Skeletal muscle tissue (tissue), 4 donors: ENCODE measurements around the gene STAT1. TPM values are rescaled to one million over a fixed set of nuclear protein-coding genes. Genes with fewer than 3 reads are reported as not detected.

Experiments used
- H3K27ac ChIP-seq: one replicate; pipeline ENCODE4 v1.7.0; 2013; ENCODE audit warnings: mild to moderate bottlenecking, low read depth, low read length, inconsistent platforms
- H3K27me3 ChIP-seq, 3 donors: one replicate each; pipeline ENCODE4 v1.7.0; 2013; ENCODE audit warnings: low read length in 3 of 3; ENCODE audit not compliant: control insufficient read depth in 3 of 3, insufficient read depth in 3 of 3
- H3K36me3 ChIP-seq, 3 donors: one replicate each; pipeline ENCODE4 v1.7.0; 2013; ENCODE audit warnings: low read length in 3 of 3; ENCODE audit not compliant: control insufficient read depth in 3 of 3, insufficient read depth in 3 of 3
- H3K4me1 ChIP-seq, 3 donors: one replicate each; pipeline ENCODE4 v1.7.0; 2013; ENCODE audit warnings: low read length in 3 of 3, mild to moderate bottlenecking in 3 of 3; ENCODE audit not compliant: control insufficient read depth in 3 of 3, insufficient read depth in 3 of 3
- H3K4me3 ChIP-seq, 3 donors: one replicate each; pipeline ENCODE4 v1.7.0; 2013; ENCODE audit warnings: low read length in 3 of 3
- H3K9ac ChIP-seq, 3 donors: one replicate each; pipeline ENCODE4 v1.7.0; 2013; ENCODE audit warnings: low read length in 3 of 3, mild to moderate bottlenecking in 3 of 3, moderate library complexity in 2 of 3, low read depth in 1 of 3
- H3K9me3 ChIP-seq, 3 donors: one replicate each; pipeline ENCODE4 v1.7.0; 2013; ENCODE audit warnings: low read length in 3 of 3; ENCODE audit not compliant: control insufficient read depth in 3 of 3
- total RNA-seq: library from RNA; depleted of rRNA; stranded (reverse); fragments of >200 nt; gene quantifications from one replicate; pipeline ENCODE4 v1.2.3, GENCODE V29; 2014
- donor health status: Osteomylitis.

STAT1 gene
- total RNA-seq, 1 donor from 2014 or later = 30.3 TPM

DNA sequence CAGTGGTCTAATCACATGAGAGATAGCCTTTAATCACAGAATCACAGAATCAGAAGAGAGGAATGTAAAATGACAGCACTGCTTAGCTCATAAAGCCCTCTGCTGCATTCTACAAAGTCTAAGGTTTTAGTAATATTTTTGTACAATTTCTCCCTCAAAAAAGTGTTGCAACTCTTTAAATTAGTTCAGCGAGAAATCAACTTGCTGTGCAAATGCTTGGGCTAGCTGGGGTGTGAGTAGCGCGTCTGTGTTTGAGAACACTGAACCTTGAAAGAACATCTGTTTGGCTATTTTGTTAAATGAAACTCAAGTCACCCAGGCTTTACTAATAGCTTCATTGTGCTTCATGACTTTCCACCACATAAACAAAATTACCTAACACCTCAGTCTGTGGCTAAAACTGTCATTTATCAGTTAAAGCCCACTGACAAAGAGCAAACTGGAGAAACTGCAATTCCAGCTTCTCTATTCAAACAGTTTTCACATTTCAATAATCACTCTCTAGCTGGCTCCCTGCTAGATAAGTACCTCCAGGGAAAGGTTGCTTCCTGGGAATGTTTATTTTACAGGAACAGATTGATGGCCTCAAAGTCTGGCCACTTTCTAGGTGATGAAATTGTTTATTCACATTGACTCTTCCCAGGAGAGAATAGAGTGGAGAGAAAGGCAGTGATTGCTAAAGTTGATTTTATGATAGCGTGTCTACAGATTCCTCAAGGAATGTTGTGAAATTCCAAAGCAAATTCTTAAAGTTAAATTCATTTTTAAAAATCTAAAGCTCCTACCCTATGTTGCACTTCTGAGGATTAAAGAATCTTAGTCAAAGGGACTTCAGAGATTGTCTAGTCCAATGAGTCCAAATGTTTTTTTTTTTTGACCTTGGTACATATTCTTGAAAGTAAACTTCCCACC, 36.0 kb upstream of the STAT1 start:
- H3K9ac ChIP-seq = no peak overlapping the region
- H3K9me3 ChIP-seq = no peaks in the 10 kb centered on the region
- H3K36me3 ChIP-seq = no peaks in the 10 kb centered on the region

DNA sequence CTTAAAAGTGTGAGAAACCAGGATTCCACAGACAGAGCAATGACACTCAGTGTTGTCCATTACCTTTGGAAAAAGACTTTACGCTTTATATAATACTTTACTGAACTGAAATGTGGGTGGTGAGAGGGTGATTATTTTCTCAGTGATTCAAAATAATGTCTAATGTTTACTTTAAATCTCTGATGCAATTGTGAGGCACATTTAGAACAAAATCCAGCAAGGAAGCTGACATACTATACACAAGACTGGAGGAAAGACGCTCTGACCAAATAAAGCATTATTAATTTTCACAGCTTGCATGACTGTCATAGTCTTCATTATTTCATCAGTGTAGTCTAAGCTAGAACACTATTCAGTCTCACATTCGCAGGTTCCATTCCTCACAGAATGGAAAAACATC, 34.1 kb upstream of the STAT1 start:
- H3K4me3 ChIP-seq = no peak overlapping the region
- H3K36me3 ChIP-seq = no peaks in the 10 kb centered on the region
- H3K9ac ChIP-seq = no peak overlapping the region

More for the DNA sequence above, 36.0 kb upstream of the STAT1 start:
- Histone ChIP-seq H3K4me1 (peaks cover 0 to 3% (median 0%) of the 10 kb centered on the region in 3 donors), H3K27me3 (no peaks in the 10 kb centered on the region), H3K27ac (peak overlapping the region; percentile 26), H3K4me3 (no peak overlapping the region)

GRCh38 chr2:191045141-191045540, 31.2 kb upstream of the STAT1 start:
- Histone ChIP-seq H3K9ac (no peak overlapping the region), H3K27ac (no peak overlapping the region), H3K36me3 (no peaks in the 10 kb centered on the region), H3K4me3 (no peak overlapping the region), H3K27me3 (peaks cover 0 to 3% (median 0%) of the 10 kb centered on the region in 3 donors), H3K4me1 (no peaks in the 10 kb centered on the region), H3K9me3 (no peaks in the 10 kb centered on the region)

More for the DNA sequence above, 34.1 kb upstream of the STAT1 start:
- Histone ChIP-seq H3K27me3 (no peaks in the 10 kb centered on the region), H3K4me1 (peaks cover 0 to 3% (median 0%) of the 10 kb centered on the region in 3 donors), H3K9me3 (no peaks in the 10 kb centered on the region), H3K27ac (no peak overlapping the region)

- Histone ChIP-seq H3K4me3 (no peak overlapping the region), H3K4me1 (no peaks in the 10 kb centered on the region), H3K9me3 (no peaks in the 10 kb centered on the region), H3K27me3 (peaks cover 0 to 3% (median 0%) of the 10 kb centered on the region in 3 donors), H3K9ac (no peak overlapping the region), H3K27ac (no peak overlapping the region), H3K36me3 (no peaks in the 10 kb centered on the region)
Measured at GRCh38 chr2:191043438-191043837, 29.5 kb upstream of the STAT1 start.

DNA sequence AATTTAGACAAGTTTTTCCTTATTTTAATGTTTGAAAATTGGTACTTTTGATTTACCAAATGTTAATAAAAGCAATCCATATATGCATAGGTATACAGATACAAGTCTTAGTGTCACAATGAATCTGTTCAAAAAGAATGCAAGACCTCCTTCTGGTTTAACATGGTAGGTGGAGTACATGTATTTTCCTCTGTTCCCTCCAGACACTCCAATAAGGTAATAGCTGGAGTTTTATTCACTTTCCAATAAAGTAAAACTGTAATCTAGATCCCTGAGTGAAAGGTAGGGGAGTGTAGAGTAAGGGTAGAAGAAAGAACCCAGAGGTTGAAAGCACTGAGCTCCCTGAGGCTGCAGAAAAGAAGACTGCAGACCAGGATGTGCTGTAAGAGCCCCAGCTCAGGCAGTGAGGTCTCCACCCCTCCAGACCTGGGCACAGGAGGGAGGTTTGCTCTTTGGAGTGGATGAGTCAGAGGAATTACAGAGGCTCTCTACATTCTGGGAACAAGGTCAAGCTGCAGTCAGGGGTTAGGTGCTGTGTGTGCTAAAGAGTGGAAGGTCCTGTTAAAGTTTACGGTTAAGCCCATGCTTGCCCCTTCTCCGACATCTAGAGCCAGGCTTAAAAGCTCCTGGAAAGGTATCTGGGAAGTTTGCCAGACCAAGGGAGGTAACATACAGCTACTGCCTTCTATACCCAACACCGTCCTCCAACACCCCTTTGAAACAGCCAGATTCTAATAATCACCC, 27.6 kb upstream of the STAT1 start:
- Histone ChIP-seq H3K36me3 (no peaks in the 10 kb centered on the region), H3K4me3 (no peak overlapping the region), H3K9me3 (no peaks in the 10 kb centered on the region), H3K4me1 (no peaks in the 10 kb centered on the region), H3K27me3 (peaks cover 0 to 3% (median 0%) of the 10 kb centered on the region in 3 donors), H3K27ac (no peak overlapping the region), H3K9ac (no peak overlapping the region)

DNA sequence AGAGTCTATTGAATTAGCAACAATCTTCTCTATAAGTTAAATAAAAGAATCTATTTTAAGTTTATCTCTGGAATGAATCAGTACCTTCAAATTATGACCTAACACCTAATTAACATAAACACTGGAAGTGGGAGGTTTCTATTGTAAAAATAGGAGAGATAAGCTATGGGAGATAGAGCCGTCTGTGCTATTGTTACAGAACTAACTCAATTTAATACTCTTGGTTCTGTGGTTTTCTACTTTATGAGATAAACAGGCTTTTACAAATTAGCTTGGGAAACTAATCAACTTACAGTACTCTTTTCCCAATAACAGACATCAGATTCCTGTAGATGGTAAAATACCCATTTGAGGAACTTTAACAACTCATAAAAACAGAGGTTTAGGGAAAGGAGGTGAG, 25.6 kb upstream of the STAT1 start:
- no peak overlapping the region for H3K4me3 ChIP-seq
- no peaks in the 10 kb centered on the region for H3K4me1 ChIP-seq
- H3K27ac ChIP-seq = no peak overlapping the region
- H3K27me3 ChIP-seq = peaks cover 0 to 3% (median 0%) of the 10 kb centered on the region in 3 donors
- no peak overlapping the region for H3K9ac ChIP-seq
- H3K36me3 ChIP-seq = no peaks in the 10 kb centered on the region
- H3K9me3 ChIP-seq = no peaks in the 10 kb centered on the region

GRCh38 chr2:191038741-191039140, 24.8 kb upstream of the STAT1 start:
- Histone ChIP-seq H3K27ac (no peak overlapping the region), H3K9ac (no peak overlapping the region), H3K4me1 (no peaks in the 10 kb centered on the region), H3K4me3 (no peak overlapping the region), H3K9me3 (no peaks in the 10 kb centered on the region), H3K27me3 (peaks cover 0 to 3% (median 0%) of the 10 kb centered on the region in 3 donors), H3K36me3 (no peaks in the 10 kb centered on the region)

DNA sequence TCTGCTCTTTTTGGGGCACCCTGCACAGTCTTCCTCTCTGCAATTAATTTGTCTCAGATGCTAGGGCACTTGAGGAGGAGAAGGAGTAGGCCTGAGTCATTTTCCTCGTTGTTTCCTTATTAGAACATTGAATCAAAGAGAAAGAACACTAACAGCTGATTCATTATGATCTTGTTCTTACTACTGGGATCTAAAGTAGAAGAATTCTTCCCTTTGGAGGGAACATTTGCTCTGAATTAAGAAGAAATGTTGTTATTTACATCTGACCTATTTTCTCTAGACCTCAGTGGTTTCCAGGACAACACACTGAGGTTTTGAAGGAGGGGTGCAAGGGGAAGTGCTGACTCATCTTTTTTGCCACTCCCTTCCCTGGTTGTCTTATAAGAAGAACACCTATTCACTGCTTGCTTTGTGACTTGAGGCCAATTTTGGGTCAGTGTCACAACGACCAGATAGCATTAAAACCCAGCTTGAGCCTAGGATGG, 24.3 kb upstream of the STAT1 start:
- no peaks in the 10 kb centered on the region for H3K4me1 ChIP-seq
- H3K9me3 ChIP-seq = no peaks in the 10 kb centered on the region
- H3K27me3 ChIP-seq = peaks cover 0 to 3% (median 0%) of the 10 kb centered on the region in 3 donors
- no peaks in the 10 kb centered on the region for H3K36me3 ChIP-seq
- no peak overlapping the region for H3K4me3 ChIP-seq
- no peak overlapping the region for H3K27ac ChIP-seq
- H3K9ac ChIP-seq = no peak overlapping the region

DNA sequence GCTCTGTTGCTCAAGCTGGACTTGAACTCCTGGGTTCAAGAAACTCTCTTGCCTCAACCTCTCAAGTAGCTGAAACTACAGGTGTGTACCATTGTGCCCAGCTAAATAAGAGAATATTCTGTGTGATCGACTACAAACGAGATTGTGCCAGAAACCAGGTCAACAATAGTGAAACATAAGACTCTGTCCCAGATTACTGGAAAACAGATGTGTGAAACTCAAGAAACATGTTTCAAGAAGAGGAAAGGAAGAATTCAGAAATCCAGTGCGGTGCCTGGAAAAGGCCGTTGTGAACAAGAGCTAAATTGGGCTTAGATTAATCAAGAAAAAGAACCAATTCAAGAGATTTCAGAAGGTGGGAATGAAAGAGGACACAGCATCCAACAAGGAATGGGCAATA, 23.4 kb upstream of the STAT1 start:
- H3K9ac ChIP-seq = no peak overlapping the region
- H3K27ac ChIP-seq = no peak overlapping the region
- no peaks in the 10 kb centered on the region for H3K9me3 ChIP-seq

DNA sequence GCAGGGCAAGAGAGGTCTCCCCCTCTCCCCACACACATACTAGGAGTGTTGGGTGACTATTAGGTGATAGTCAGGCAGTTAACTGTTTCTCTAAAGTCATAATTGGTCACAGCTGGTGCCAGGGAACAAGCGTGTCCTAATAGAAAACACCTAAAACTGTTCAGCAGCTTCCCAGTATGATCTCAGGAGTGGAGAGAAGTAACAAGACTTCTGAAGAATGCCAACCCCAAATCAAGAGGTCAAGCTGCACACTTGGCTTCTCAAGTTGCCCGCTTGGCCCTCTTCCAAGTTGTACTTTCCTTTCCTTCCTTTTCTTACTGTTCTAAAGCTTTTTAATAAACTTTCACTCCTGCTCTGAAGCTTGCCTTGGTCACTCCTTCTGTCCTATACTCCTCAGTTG, 22.4 kb upstream of the STAT1 start:
- no peaks in the 10 kb centered on the region for H3K27me3 ChIP-seq
- H3K27ac ChIP-seq = no peak overlapping the region
- no peak overlapping the region for H3K4me3 ChIP-seq
- no peaks in the 10 kb centered on the region for H3K4me1 ChIP-seq
- H3K9me3 ChIP-seq = no peaks in the 10 kb centered on the region
- no peak overlapping the region for H3K9ac ChIP-seq
- no peaks in the 10 kb centered on the region for H3K36me3 ChIP-seq

More for the DNA sequence above, 23.4 kb upstream of the STAT1 start:
- no peaks in the 10 kb centered on the region for H3K4me1 ChIP-seq
- H3K27me3 ChIP-seq = peaks cover 0 to 3% (median 0%) of the 10 kb centered on the region in 3 donors
- H3K4me3 ChIP-seq = no peak overlapping the region
- H3K36me3 ChIP-seq = no peaks in the 10 kb centered on the region
